Mucosa of descending colon (tissue), 3 donors: ENCODE measurements around the gene MAN1C1. TPM values are rescaled to one million over a fixed set of nuclear protein-coding genes. Genes with fewer than 3 reads are reported as not detected.
"Not testable (repeated sequence)": the region's sequence is repeated elsewhere in the genome, so short reads cannot be mapped to it uniquely, and the experiment has no call there.

Experiments used
- ATAC-seq: fragments of 200-7000 bp; cut with Tn5 transposase; one replicate; pipeline ENCODE4 v1.9.1; 2020; ENCODE audit warnings: mild to moderate bottlenecking, moderate library complexity
- DNase-seq, 3 donors: peaks; one replicate each; pipeline ENCODE4 v3.0.0-alpha.2; 2020
- H3K36me3 ChIP-seq: fragments of 200-600 bp; one replicate; pipeline ENCODE4 v1.8.0; 2021; ENCODE audit warnings: low read depth, mild to moderate bottlenecking
- H3K4me1 ChIP-seq: fragments of 200-600 bp; one replicate; pipeline ENCODE4 v1.8.0; 2021; ENCODE audit warnings: low read depth, mild to moderate bottlenecking
- H3K4me3 ChIP-seq: fragments of 200-600 bp; one replicate; pipeline ENCODE4 v1.8.0; 2021; ENCODE audit warnings: mild to moderate bottlenecking
- H3K9me3 ChIP-seq: fragments of 200-600 bp; one replicate; pipeline ENCODE4 v1.8.0; 2021; ENCODE audit warnings: mild to moderate bottlenecking
- intact Hi-C, 2 donors: fragments of 100-400 bp; cut with DNase I in 1 of 2; cut with micrococcal nuclease in 1 of 2; formaldehyde crosslinking; loops; one replicate each; pipeline versions ENCODE4 v1.11.0 to v1.11.1; 2022; cut with DNase I, micrococcal nuclease
- total RNA-seq, 3 donors: library from RNA; stranded (reverse); fragmentation: NEBNext Ultra II Directional in 2 of 3; extraction: Animal tissue kit (Norgen Biotek cat#: 25700) in 2 of 3; gene quantifications; one replicate each; pipeline versions ENCODE4 v1.2.1 to v1.2.4, GENCODE V29; 2021 to 2023
- TF ChIP-seq, protein P1 (sequence below): fragments of 200-600 bp; IDR thresholded peaks from one replicate; pipeline ENCODE4 v1.8.0; 2022; ENCODE audit warnings: antibody characterized with exemption, mild to moderate bottlenecking
- donor health status: DM: no; HTN: no; CAD: no; lungs with moderate emphysema.
- donor health status: DM: no; HTN: no; CAD: no.
- donor health status: DM: no; HTN: yes; CAD: no.

Gene MAN1C1
- total RNA-seq, 3 donors from 2014 or later, result 2.5 to 22.0 (median 6.1) TPM

DNA sequence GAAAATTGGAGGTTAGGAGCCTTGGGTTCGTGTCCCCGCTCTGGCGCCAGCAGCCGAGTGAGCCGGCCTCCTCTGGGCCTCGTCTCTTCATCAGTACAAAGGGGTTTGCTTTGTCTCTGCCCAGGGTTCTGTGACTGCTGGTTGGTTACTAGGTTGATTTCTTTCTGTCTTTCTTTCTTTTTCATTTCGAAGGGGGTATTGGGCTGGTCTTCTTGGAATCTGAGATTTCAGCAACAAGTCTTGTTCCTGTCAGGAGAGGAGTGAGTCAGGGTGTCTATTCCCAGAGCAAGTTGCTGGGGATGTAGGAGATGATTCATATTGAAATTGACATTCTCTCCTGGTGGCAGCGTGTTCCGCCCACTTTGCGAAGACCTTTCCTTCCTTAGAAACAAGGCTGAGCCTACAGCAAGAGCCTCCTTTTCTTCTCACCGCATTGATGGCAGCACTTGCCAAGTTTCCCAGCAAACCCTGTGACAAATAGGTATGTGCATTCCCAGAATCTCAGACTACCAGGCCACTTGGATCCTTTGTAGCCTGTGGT lies 79.2 kb downstream of the MAN1C1 start:
- Histone ChIP-seq H3K9me3 (no peaks in the 10 kb centered on the region), H3K4me3 (no peak overlapping the region), H3K4me1 (no peaks in the 10 kb centered on the region), H3K36me3 (no peaks in the 10 kb centered on the region)
- TF ChIP-seq, protein P1, sequence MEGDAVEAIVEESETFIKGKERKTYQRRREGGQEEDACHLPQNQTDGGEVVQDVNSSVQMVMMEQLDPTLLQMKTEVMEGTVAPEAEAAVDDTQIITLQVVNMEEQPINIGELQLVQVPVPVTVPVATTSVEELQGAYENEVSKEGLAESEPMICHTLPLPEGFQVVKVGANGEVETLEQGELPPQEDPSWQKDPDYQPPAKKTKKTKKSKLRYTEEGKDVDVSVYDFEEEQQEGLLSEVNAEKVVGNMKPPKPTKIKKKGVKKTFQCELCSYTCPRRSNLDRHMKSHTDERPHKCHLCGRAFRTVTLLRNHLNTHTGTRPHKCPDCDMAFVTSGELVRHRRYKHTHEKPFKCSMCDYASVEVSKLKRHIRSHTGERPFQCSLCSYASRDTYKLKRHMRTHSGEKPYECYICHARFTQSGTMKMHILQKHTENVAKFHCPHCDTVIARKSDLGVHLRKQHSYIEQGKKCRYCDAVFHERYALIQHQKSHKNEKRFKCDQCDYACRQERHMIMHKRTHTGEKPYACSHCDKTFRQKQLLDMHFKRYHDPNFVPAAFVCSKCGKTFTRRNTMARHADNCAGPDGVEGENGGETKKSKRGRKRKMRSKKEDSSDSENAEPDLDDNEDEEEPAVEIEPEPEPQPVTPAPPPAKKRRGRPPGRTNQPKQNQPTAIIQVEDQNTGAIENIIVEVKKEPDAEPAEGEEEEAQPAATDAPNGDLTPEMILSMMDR, result no peak
- ATAC-seq, result peak; percentile 21
- DNase-seq, result no peak
- intact Hi-C loops, result loop anchor here in 1 of 2 donors (10.0 kb wide), 1 partner anchor 49 kb away; no protein-coding TSS in a partner anchor

DNA sequence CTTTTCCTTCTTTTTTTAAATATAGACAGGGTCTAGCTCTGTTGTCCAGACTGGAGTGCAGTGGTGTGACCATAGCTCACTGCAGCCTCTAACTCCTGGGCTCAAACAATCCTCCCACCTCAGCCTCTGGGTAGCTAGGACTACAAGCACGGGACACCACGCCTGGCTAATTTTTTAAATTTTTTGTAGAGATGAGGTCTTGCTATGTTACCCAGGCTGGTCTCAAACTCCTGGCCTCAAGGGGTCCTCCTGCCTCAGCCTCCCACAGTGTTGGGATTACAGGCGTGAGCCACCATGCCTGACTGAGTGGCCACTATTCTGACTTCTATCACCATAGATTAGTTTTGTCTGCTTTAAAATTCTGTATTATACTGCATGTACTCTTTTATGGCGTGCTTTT lies 80.1 kb downstream of the MAN1C1 start:
- H3K4me1 ChIP-seq, H3K4me3 ChIP-seq, DNase-seq, H3K36me3 ChIP-seq, ATAC-seq, H3K9me3 ChIP-seq: not testable (repeated sequence)
- intact Hi-C loops, result loop anchor here in 1 of 2 donors (10.0 kb wide), 1 partner anchor 48 kb away; no protein-coding TSS in a partner anchor

DNA sequence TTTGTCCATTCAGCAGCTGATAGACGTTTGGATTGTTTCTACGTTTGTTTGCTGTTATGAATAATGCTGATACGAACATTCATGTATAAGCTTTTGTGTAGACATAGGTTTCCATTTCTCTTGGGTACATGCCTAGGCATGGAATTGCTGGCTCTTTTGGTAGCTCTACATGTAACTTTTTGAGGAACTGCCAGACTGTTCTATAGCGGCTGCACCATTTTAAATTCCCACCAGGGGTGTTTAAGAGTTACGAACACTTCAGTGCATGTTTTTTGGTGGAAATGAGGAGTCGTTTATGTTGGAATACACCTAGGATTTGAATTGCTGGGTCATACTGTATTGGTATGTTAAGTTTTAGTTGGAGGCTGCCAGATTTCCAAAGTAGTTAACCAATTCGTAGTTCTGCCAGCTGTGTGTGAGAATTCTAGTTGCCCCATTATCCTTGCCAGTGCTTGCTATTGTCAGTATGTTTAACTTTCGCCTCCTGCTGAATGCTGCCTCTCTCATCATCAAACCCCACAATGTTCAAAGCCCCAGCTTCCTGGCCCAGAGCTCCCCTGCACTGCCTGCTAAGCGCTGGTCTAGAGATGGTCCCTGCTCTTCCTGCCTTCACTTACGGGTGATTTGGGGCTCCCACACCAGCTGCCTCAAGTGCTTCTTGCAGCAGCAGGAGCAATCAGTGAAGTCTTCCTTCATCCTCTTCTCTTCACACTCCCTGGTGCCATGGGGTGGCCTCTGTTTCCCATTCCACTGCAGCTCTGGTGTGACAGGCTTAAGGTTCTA lies 81.0 kb downstream of the MAN1C1 start:
- no peaks in the 10 kb centered on the region for H3K4me1 ChIP-seq
- DNase-seq (no peak), ATAC-seq (no peak)
- H3K36me3 ChIP-seq, result no peaks in the 10 kb centered on the region
- TF ChIP-seq, protein P1, result no peak
- no peaks in the 10 kb centered on the region for H3K9me3 ChIP-seq
- no peak overlapping the region for H3K4me3 ChIP-seq
- intact Hi-C loops, result loop anchor here in 1 of 2 donors (10.0 kb wide), 1 partner anchor 47 kb away; no protein-coding TSS in a partner anchor

DNA sequence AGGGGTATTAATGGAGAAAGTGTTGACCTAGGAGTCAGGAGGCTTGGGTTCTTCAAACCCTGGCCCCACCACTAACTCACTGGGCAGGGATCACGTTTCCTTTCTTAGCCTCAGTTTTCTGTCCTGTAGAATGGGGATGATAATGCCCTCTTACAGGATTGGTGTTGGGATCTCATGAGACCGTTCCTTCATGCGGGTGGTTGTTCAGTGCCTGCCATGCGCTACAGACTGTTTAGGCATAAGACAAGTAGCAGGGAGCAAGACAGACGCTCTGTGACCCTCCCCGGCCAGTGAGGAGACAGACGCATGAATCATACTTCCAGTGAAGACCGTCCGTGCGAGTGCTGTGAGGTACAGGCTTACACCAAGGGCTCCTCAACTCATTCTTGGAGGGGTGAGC lies 81.7 kb downstream of the MAN1C1 start:
- intact Hi-C loops, result loop anchor here in 1 of 2 donors (10.0 kb wide), 1 partner anchor 47 kb away; no protein-coding TSS in a partner anchor

DNA sequence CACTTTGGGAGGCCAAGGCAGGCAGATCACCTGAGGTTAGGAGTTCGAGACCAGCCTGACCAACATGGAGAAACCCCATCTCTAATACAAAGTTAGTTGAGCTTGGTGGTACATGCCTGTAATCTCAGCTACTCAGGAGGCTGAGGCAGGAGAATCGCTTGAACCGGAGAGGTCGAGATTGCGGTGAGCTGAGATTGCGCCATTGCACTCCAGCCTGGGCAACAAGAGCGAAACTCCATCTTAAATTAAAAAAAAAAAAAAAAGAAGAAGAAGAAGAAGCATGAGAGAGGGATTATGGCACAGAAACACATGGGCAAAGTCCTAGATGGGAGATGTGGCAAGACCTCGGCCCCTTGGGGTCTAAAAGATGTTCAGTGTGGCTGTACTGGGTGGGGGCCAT lies 82.5 kb downstream of the MAN1C1 start:
- H3K4me1 ChIP-seq, ATAC-seq, H3K9me3 ChIP-seq, H3K36me3 ChIP-seq, H3K4me3 ChIP-seq, DNase-seq: not testable (repeated sequence)
- intact Hi-C loops, result loop anchor here in 1 of 2 donors (10.0 kb wide), 1 partner anchor 46 kb away; no protein-coding TSS in a partner anchor

More for the DNA sequence above, 81.7 kb downstream of the MAN1C1 start:
- TF ChIP-seq, protein P1, result no peak
- DNase-seq (no peak), ATAC-seq (no peak)
- H3K4me3 ChIP-seq, result no peak overlapping the region
- no peaks in the 10 kb centered on the region for H3K4me1 ChIP-seq
- no peaks in the 10 kb centered on the region for H3K9me3 ChIP-seq
- H3K36me3 ChIP-seq, result no peaks in the 10 kb centered on the region

DNA sequence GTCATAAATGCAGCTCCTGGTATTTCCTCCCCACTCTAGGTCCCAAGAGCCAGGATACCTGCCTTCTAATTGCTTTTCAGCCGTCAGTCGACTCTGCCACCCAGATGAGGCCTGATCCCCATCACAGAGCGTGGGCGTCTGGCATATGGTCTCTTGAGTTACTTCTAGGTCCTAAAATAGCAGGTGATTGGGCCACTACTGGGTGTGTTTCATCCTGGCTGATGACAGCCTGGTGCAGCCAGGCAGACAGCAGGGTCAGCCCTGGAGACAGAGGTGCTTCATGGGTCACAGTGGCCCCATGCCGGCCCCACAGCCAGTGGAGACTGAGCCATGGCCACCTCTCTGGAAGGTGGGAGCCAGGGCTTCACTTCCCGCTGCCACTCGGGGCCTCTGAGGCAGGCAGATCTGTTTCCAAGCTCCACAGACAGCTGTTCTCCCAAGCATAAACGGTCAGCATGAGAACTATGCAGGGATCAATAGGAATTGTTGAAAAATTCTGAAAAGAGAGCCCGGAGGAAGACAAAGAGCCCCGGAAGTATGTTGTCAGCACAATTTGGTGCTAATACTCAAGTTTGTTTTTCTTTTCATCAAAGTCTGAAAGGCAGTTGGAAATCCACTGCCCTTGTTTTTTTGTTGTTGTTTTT lies 83.0 kb downstream of the MAN1C1 start:
- intact Hi-C loops, result loop anchor here in 1 of 2 donors (10.0 kb wide), 1 partner anchor 45 kb away; no protein-coding TSS in a partner anchor
- Histone ChIP-seq H3K36me3 (no peaks in the 10 kb centered on the region), H3K9me3 (no peaks in the 10 kb centered on the region), H3K4me1 (peaks cover 2% of the 10 kb centered on the region), H3K4me3 (no peak overlapping the region)
- TF ChIP-seq, protein P1, result no peak
- DNase-seq (no peak), ATAC-seq (no peak)
